GM18907 (cell line): ENCODE results near the gene MEN1.
"Not testable (repeated sequence)": the region's sequence is repeated elsewhere in the genome, so short reads cannot be mapped to it uniquely, and the experiment has no call there.

Source experiments
- ATAC-seq: cut with Tn5 transposase; IDR thresholded peaks from one replicate; pipeline ENCODE4 v1.9.1; 2021; ENCODE audit warnings: mild to moderate bottlenecking, moderate library complexity; ENCODE audit not compliant: unreplicated experiment

MEN1 gene

GRCh38 chr11:64834031-64834722, 23.8 kb upstream of the MEN1 start:
- no peak for ATAC-seq

GRCh38 chr11:64833509-64833908, 23.2 kb upstream of the MEN1 start:
- ATAC-seq: no peak

GRCh38 chr11:64833198-64833502, 22.8 kb upstream of the MEN1 start:
- no peak for ATAC-seq

GRCh38 chr11:64832467-64833197, 22.3 kb upstream of the MEN1 start:
- no peak for ATAC-seq

GRCh38 chr11:64831411-64831891, 21.1 kb upstream of the MEN1 start:
- no peak for ATAC-seq

GRCh38 chr11:64829536-64830251, 19.3 kb upstream of the MEN1 start:
- no peak for ATAC-seq

GRCh38 chr11:64827451-64827839, 17.1 kb upstream of the MEN1 start:
- no peak for ATAC-seq

- ATAC-seq: no peak
Measured at GRCh38 chr11:64826578-64827450, 16.5 kb upstream of the MEN1 start.

GRCh38 chr11:64826062-64826461, 15.7 kb upstream of the MEN1 start:
- ATAC-seq: no peak

GRCh38 chr11:64823568-64824119, 13.3 kb upstream of the MEN1 start:
- ATAC-seq: no peak

- ATAC-seq: no peak
Measured at GRCh38 chr11:64817476-64817875, 7.1 kb upstream of the MEN1 start.

- ATAC-seq: not testable (repeated sequence)
Measured at GRCh38 chr11:64815433-64815832, 5.1 kb upstream of the MEN1 start.

- peak; percentile 67 for ATAC-seq
Measured at GRCh38 chr11:64814712-64815187, 4.4 kb upstream of the MEN1 start.

GRCh38 chr11:64813826-64814225, 3.5 kb upstream of the MEN1 start:
- no peak for ATAC-seq

- peak; percentile 27 for ATAC-seq
Measured at GRCh38 chr11:64810891-64811272, 531 bp upstream of the MEN1 start.

- ATAC-seq: no peak
Measured at GRCh38 chr11:64809781-64810241, 540 bp downstream of the MEN1 start.

GRCh38 chr11:64805481-64805880, 4.9 kb downstream of the MEN1 start:
- no peak for ATAC-seq

GRCh38 chr11:64804346-64805210, 5.8 kb downstream of the MEN1 start:
- ATAC-seq: no peak

GRCh38 chr11:64803846-64804345, 6.5 kb downstream of the MEN1 start:
- ATAC-seq: no peak
